HG02759 (cell line): Measurements from ENCODE around the gene ORC6.

ENCODE experiments used
- ATAC-seq: cut with Tn5 transposase; IDR thresholded peaks from one replicate; pipeline ENCODE4 v1.9.1; 2021; ENCODE audit warnings: mild to moderate bottlenecking, moderate library complexity; ENCODE audit not compliant: unreplicated experiment

The ORC6 gene

DNA sequence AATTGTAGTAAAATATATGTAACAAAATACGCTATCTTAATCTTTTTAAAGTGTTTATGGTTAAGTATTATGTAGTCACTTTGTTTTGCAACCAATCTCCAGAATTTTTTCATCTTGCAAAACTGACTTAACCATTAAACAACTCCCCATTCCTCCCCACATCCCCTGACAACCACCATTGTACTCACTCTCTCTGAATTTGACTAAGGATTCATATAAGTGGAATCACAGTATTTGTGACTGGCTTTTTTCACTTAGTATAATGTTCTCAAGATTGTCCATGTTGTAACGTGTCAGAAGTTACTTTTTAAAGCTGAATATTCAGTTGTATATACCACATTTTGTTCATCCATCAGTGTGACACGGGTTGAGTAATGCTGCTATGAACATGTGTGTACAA lies 10.6 kb downstream of the ORC6 start:
- ATAC-seq, result no peak

DNA sequence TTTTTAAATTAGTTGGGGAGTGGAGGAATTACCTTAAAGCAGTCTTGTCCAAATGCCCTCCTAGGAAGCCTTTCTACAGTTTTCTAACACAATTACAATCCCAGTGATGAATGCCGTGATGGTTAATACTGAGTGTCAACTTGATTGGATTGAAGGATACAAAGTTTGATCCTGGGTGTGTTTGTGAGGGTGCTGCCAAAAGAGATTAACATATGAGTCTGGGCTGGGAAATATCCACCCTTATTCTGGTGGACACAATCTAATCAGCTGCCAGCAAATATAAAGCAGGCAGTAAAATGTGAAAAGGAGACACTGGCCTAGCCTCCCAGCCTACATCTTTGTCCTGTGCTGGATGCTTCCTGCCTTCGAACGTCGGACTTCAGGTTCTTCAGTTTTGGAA lies 12.2 kb downstream of the ORC6 start:
- no peak for ATAC-seq

DNA sequence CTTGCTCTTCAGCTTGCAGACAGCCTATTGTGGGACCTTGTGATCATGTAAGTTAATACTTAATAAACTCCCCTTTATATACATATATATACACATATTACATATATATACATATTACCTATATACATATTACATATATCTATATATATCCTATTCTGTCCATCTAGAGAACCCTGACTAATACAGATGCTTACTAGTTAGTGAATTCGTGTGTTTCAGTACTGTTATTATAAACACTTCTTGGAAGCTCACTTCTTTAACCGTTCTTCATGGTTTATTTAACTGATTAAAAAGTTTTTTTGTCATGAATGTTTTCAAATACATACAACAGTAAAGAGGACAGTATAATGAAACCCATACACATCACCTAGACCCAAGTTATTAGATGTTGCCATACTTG lies 12.6 kb downstream of the ORC6 start:
- ATAC-seq, result no peak

GRCh38 chr16:46706642-46707041 lies 17.2 kb downstream of the ORC6 start:
- no peak for ATAC-seq

DNA sequence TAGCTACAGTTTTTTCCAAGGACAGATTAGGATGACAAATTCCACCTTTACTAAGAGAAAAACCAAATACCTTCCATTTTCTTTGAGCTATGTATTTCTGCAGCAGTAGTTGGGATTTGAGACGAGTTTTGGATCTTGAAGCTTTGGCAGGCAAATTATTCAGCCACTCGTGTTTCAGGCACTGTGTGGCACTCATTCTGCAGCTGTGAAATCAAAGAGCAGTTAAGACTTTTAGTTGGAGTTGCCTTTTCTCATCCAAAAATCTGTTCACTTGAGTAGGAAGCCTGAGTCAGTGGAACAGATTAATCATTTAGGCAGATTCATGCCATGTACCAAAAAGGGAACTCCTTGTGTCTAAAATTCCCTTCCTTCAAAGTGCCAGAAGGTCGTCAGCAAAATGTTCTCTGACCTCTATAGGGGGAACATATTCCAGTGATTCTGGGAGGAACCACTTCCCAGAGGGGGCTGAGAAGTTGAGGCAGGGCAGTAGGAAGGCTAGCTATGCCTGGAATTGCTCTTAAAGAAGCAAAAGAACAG lies 20.1 kb downstream of the ORC6 start:
- no peak for ATAC-seq

- no peak for ATAC-seq
Measured at GRCh38 chr16:46711106-46712058, 21.9 kb downstream of the ORC6 start.

DNA sequence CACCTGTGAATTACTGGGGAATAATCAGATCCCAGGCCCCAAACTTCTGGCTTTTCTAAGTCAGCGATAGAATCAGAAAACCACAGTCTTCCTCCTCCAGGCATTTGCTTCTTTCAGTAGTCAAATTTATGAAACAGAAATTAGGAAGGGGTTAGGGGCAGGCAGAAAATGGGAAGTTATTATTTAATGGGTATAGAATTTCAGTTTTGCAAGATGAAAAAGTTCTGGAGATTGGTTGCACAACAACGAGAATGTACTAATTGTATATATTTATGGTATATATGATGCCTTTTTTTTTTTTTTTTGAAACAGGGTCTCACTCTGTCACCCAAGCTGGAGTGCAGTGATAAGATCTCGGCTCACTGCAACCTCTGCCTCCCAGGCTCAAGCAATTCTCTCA lies 23.5 kb downstream of the ORC6 start:
- ATAC-seq, result no peak

GRCh38 chr16:46713634-46714033 lies 24.2 kb downstream of the ORC6 start:
- no peak for ATAC-seq

GRCh38 chr16:46714797-46715591 lies 25.5 kb downstream of the ORC6 start:
- ATAC-seq, result no peak

- no peak for ATAC-seq
Measured at GRCh38 chr16:46715769-46716305, 26.4 kb downstream of the ORC6 start.

GRCh38 chr16:46717692-46718091 lies 28.2 kb downstream of the ORC6 start:
- no peak for ATAC-seq

GRCh38 chr16:46718214-46718613 lies 28.8 kb downstream of the ORC6 start:
- ATAC-seq, result no peak

DNA sequence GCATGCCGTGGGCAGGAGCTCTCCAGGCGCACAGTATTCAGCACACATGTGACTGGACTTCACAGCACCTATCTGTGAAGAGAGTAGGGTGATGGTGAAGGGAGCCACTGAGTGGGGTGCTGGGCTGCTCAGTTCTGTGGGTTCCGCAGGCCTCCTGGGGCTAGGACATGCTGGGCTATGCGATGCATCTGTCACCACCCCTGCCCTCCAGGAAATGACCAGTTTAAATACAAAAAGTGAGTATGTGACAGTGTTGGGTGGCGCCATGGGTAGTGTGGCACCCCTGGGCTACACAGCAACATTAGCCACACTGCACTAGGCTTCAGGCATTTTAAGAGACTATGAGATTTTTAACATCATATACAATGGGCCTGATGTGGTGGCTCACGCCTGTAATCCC lies 30.1 kb downstream of the ORC6 start:
- ATAC-seq, result no peak

DNA sequence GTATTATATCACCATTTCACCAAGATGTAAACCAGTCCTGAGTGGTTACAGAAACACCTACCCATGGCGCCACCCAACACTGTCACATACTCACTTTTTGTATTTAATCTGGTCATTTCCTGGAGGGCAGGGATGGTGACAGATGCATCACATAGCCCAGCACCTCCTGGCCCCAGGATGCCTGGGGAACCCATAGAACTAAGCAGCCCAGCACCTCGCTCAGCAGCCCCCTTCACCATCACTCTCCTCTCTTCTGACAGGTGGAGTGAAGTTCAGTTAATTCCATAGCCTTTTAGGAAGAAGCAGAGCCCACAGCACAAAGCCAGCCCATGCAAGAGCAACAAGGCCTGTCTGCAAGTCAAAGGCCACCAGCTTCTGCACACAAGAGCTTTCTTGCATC lies 31.2 kb downstream of the ORC6 start:
- no peak for ATAC-seq

DNA sequence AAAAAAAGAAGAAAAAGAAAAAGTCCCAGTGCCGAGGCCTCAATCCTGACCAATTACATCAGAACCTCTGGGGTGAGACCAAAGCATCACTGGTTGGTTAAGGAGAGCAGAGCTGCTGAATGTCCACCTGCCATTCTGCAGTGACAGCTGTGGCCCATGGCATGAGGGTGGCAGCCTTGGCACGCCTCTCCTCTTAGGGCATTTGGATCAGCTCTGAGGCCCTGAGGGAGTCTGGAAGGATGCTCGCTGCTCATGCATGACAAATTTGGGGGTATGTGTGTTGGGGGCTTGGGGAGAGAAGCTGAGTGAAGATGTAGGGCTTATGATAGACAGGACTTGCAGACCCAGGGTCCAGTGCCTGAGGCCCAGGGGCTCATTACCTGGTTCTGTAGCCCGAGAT lies 32.4 kb downstream of the ORC6 start:
- ATAC-seq, result no peak

- ATAC-seq, result no peak
Measured at GRCh38 chr16:46727184-46727583, 37.7 kb downstream of the ORC6 start.

DNA sequence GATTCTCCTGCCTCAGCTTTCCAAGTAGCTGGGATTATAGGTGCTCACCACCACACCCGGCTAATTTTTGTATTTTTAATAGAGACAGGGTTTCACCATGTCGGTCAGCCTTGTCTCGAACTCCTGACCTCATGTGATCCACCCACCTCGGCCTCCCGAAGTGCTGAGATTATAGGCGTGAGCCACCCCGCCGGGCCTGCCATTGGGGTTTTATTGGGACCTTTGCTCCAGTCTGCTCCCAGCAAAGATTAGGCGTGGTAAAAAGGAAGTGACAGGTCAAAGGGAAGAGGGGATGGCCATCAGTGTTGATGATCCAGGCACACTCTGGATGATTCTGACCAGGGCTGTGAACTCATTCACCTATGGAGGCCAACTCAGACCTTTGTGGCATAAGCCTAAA lies 38.2 kb downstream of the ORC6 start:
- no peak for ATAC-seq

DNA sequence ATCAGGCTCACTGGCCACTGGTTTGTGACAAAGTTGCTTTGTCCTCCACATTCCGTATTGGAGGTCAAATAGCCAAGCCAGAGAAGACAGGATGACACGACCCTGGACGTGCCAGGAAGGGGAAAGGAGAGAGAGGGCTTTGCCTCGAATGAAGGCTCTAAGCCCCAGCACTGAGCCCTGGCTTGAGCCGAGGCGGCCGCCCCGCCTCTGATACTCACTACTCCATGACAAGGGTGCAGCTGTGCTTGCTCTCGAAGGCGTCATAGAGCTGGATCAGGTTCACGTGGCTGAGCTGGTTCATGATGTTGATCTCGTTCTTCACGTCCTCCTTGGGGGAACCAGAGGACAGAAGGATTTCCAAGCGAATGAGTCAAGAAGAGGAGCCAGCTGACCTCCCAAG lies 39.3 kb downstream of the ORC6 start:
- no peak for ATAC-seq

DNA sequence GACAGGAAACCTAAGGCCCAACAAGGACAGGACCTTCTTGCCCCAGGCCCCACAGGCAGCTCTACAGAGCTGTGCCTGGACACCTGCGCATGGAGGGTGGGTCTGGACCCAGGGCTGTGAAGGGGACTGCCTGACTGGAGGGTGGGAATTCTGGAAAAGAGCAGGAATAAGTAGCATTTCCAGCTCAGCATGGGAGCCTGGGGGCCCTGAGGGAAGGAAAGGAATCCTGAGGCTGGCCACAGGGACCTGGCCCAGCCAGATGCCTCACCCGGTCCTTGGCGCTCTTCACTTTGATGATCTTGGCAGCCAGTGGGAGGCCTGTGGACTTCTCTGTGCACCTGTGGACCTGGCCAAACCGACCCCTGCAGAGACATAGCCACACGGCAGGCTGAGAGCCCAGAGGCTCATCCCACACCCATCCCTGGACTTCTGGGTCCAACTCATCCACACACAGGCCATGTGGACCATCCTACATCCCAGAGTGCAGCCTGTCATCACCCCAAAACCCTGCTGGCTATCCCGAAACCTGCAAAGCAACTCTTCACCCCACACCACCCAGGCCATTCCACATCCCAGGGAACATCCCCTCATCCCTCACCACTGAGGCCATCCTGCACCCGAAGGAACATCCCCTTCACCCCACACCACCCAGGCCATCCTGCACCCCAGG lies 40.0 kb downstream of the ORC6 start:
- ATAC-seq, result no peak

DNA sequence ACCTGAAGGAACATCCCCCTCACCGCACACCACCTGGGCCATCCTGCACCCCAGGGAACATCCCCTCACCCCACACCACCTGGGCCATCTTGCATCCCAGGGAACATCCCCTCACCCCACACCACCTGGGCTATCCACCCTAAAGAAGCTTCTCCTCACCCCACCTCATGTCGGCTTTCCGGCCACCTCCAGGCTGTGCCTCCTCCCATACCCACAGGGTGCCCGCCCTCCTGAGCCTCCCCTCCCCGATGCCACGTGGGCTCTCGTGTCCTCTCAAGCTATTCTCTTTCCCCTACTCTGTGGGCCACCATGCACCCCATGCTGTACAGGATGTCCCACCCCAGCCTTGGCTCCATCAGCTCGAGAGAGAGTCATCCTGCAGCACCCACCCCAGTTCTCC lies 40.7 kb downstream of the ORC6 start:
- no peak for ATAC-seq
